ENCODE results near the gene CNP. TPM values are rescaled to one million over a fixed set of nuclear protein-coding genes. Genes with fewer than 3 reads are reported as not detected.

CNP gene
- total RNA-seq, 1 experiment from 2014 or later, result 51.2 TPM

DNA sequence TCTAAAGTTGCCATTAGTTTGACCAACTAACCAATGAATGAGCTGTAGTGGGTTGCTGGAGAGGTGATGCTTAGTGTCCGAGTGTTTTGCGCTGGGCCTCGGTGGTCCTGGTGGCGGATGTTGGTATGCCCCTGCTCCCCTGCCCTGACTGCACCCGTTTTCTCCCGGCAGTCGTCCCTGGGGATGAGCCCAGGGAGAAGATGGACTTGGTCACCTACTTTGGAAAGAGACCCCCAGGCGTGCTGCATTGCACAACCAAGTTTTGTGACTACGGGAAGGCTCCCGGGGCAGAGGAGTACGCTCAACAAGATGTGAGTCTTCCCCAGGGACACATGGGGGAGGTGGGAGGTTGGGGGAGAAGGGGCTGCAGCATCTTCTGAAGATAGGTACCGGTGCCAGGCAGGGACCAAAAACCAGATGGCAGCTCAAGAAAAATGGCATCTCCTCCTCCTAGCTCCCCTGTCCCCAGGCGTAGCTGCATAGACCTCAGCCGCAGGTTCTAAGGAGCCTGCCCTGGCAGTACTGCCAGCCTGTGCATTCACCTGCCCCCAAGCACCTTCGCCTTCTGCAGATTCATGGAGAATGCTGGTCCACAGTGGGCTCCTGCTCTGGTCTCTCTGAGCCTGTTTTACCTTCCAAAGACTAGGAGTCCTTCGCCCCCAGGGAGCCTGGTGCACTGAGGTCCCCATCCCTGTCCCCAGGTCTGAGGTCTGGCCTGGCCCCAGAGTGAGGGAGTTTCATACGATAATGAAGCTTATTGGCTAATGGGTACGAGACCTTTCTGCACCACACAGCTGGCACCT is 5.3 kb downstream of the CNP start (continued):
- no peak for TF ChIP-seq CTCF (IDR thresholded peaks at IDR 0.05 in 2 of 3, conservative IDR thresholded peaks at IDR 0.05 in 1 of 3; ENCODE audit: borderline replicate concordance in 1 of 3, insufficient read depth in 1 of 3, low read depth in 2 of 3, low read length in 2 of 3)
- no peak for TF ChIP-seq EZH2phosphoT487 (IDR thresholded peaks at IDR 0.05; ENCODE audit: borderline replicate concordance)
- TF ChIP-seq CBX3 (IDR thresholded peaks at IDR 0.05; ENCODE audit: low read depth), result no peak
- TF ChIP-seq RAD21 (IDR thresholded peaks at IDR 0.05; ENCODE audit: low read depth), result no peak

DNA sequence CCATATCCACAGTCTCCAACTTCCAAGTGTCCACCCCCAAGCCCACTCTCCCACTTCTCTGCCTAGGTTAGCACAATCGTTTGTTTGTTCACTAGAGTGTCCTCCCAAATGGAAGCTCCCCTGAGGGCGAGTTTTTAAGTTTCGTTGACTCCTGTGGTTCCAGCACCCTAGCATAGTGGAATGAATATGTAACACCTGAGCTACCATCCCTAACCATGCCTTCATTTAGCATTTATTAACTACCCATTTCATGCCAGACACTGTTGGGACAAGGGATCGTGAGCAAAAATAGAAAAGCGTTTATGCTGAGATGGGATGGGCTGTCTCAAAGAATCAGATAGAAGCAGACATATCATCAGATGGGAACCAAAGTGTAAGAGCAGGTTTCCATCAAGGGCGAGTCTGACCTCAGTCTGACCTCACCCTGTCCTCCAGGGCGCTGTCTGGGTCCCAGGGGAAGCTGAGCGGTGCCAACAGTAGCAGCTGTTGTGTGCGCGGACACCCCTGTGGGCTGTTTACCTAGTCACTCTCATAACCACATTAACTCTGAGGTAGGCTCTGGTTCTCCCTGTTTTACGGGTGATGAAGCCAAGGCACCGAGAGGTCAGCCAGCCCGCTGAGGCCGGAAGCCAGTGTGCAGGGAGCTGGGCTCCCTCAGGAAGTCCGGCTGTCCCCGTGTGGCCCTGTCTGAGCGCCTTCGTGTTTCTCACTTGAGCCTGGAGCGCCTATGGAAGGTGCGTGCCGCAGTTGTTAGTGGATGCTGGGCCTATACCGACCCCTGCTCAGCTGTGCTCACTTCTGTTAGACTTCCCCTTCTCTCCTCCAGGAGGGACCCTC is 6.2 kb downstream of the CNP start:
- 0 out of 2 replicates have a peak, but pooled peaks have one; percentile 21 for ATAC-seq
- Histone ChIP-seq H3K9me3 (ENCODE audit: control insufficient read depth in 1 of 2, insufficient read depth in 1 of 2, low read depth in 1 of 2, low read length in 2 of 2) (no peaks in the 10 kb centered on the region), H3K9me2 (ENCODE audit: insufficient read depth) (no peaks in the 10 kb centered on the region), H3K4me1 (ENCODE audit: control insufficient read depth in 1 of 2, insufficient read depth in 2 of 2, low read length in 2 of 2) (peaks cover 0 to under 1% of the 10 kb centered on the region in 2 experiments; a peak in 3 of 4 replicates), H2AFZ (ENCODE audit: low read depth, low read length, poor library complexity, severe bottlenecking) (no peak overlapping the region), H3K79me2 (ENCODE audit: insufficient read depth, low read length) (peaks cover 11% of the 10 kb centered on the region), H3K9ac (ENCODE audit: low read length) (no peak overlapping the region), H4K20me1 (ENCODE audit: insufficient read depth) (no peaks in the 10 kb centered on the region), H3K4me3 (replicated peaks in 1 of 2; ENCODE audit: low read depth in 1 of 2, low read length in 2 of 2) (no peak overlapping the region), H3K36me3 (ENCODE audit: control insufficient read depth in 1 of 2, insufficient read depth in 2 of 2, low read length in 2 of 2) (peaks cover 40 to 51% of the 10 kb centered on the region in 2 experiments; a peak in 3 of 4 replicates), H3K27ac (ENCODE audit: low read depth, low read length) (no peak overlapping the region), H3K4me2 (ENCODE audit: low read length) (no peak overlapping the region), H3K27me3 (ENCODE audit: insufficient read depth, low read length) (no peaks in the 10 kb centered on the region)
- RAD21 ChIA-PET (ENCODE audit: low non-redundant PET in 1 of 2, low total read pairs in 2 of 2, uncharacterized antibody in 2 of 2, unreplicated experiment in 2 of 2), result no interaction called here
- TF ChIP-seq POLR2A (IDR thresholded peaks at IDR 0.05; ENCODE audit: borderline replicate concordance, extremely low read depth, insufficient read depth, insufficient read length), result no peak
- TF ChIP-seq RAD21 (IDR thresholded peaks at IDR 0.05; ENCODE audit: low read depth), result no peak
- TF ChIP-seq SIN3A (IDR thresholded peaks at IDR 0.05; ENCODE audit: low read depth), result no peak
- TF ChIP-seq CBX3 (IDR thresholded peaks at IDR 0.05; ENCODE audit: low read depth), result no peak
- TF ChIP-seq SP1 (IDR thresholded peaks at IDR 0.05; ENCODE audit: low read depth), result no peak
- TF ChIP-seq ZNF274 (IDR thresholded peaks at IDR 0.05; ENCODE audit: low read depth, low read length), result no peak
- no peak for TF ChIP-seq POLR2AphosphoS5 (IDR thresholded peaks at IDR 0.05; ENCODE audit: low read depth, low read length)
- no peak for TF ChIP-seq ELF1 (IDR thresholded peaks at IDR 0.05; ENCODE audit: borderline replicate concordance, low read depth)
- TF ChIP-seq YY1 (IDR thresholded peaks at IDR 0.05; ENCODE audit: extremely low read depth, insufficient replicate concordance, low read depth, low read length), result no peak
- no peak for TF ChIP-seq EZH2 (IDR thresholded peaks at IDR 0.05)
- TF ChIP-seq EGR1 (IDR thresholded peaks at IDR 0.05; ENCODE audit: low read depth), result no peak
- POLR2A ChIA-PET, result no interaction called here
- CTCF ChIA-PET, result no interaction called here
- no peak for DNase-seq (ENCODE audit: low read depth, low spot score)
- intact Hi-C loops (cut with micrococcal nuclease), result no loop called here
- no TSS peak for BruUV-seq (replicated peaks)
